HepG2 (cell line): Measurements from ENCODE around the gene HHATL. TPM values are rescaled to one million over a fixed set of nuclear protein-coding genes. Genes with fewer than 3 reads are reported as not detected.

Experiments
- ATAC-seq: fragments of 200-7000 bp; cut with Tn5 transposase; 3 replicates; pipeline ENCODE4 v1.9.1; 2020; ENCODE audit warnings: mild to moderate bottlenecking, moderate library complexity
- BruUV-seq: library from RNA; stranded (reverse); fragments of 400-500 nt; replicated peaks from 2 replicates; lab custom pipeline; 2021; lab: Mats Ljungman, UMichigan
- CTCF ChIA-PET: fragments of 300-600 bp; formaldehyde crosslinking; extraction: SDS; loops from one replicate; lab custom pipeline; 2021; ENCODE audit warnings: low total read pairs, inconsistent platforms, low intra/inter-chr PET ratio; lab: Yijun Ruan, JAX
- POLR2A ChIA-PET: fragments of 350-600 bp; sonication (Branson Sonifier 250); formaldehyde crosslinking; loops from one replicate; lab custom pipeline; 2020; ENCODE audit warnings: antibody characterized with exemption, inconsistent platforms; lab: Yijun Ruan, JAX
- DNase-seq: peaks from one replicate; pipeline ENCODE4 v3.0.0-alpha.2; 2015; ENCODE audit warnings: low spot score
- FAIRE-seq: peaks from 3 replicates; lab custom pipeline; 2011; peaks lifted over from hg19 to GRCh38; lab: Jason Lieb, UNC
- H2AFZ ChIP-seq: one replicate; pipeline ENCODE4 v1.6.1; 2011; ENCODE audit warnings: low read length, inconsistent platforms
- H3K27ac ChIP-seq: fragments of 300-600 bp; 3 replicates; pipeline ENCODE4 v1.8.0; 2011; ENCODE audit warnings: mixed run types, mild to moderate bottlenecking, mixed read lengths, low read length, inconsistent platforms; ENCODE audit not compliant: insufficient read depth; ENCODE audit errors: extremely low read length
- H3K27me3 ChIP-seq, 2 experiments: fragments of 200-600 bp in 1 of 2; 2 replicates in 1 of 2; 3 replicates in 1 of 2; pipeline versions ENCODE4 v1.6.0 to v1.8.0; 2011; ENCODE audit warnings: low read length in 2 of 2, mild to moderate bottlenecking in 2 of 2, moderate library complexity in 2 of 2, inconsistent platforms in 1 of 2; ENCODE audit not compliant: insufficient read depth in 2 of 2, control insufficient read depth in 1 of 2
- H3K36me3 ChIP-seq, 2 experiments: fragments of 200-600 bp in 1 of 2; replicated peaks in 1 of 2; 2 replicates in 1 of 2; 3 replicates in 1 of 2; pipeline versions ENCODE4 v1.5.1 to v1.8.0; 2011; ENCODE audit warnings: low read length in 2 of 2, inconsistent platforms in 1 of 2; ENCODE audit not compliant: insufficient read depth in 2 of 2, control insufficient read depth in 1 of 2
- H3K4me1 ChIP-seq: 2 replicates; pipeline ENCODE4 v1.5.1; 2012; ENCODE audit warnings: low read length, inconsistent platforms; ENCODE audit not compliant: insufficient read depth
- H3K4me2 ChIP-seq: 2 replicates; pipeline ENCODE4 v1.6.0; 2011; ENCODE audit warnings: low read depth, low read length, inconsistent platforms
- H3K4me3 ChIP-seq, 3 experiments: fragments of 200-600 bp in 1 of 3; sonication (generic), shearing (Covaris generic) in 1 of 3; replicated peaks in 1 of 3; 2 replicates each; pipeline ENCODE4 v1.5.1; 2011 to 2016; ENCODE audit warnings: low read length in 3 of 3, inconsistent platforms in 2 of 3, low read depth in 2 of 3, mild to moderate bottlenecking in 2 of 3, control low read depth in 1 of 3, mixed read lengths in 1 of 3; ENCODE audit not compliant: insufficient read depth in 1 of 3
- H3K79me2 ChIP-seq: one replicate; pipeline ENCODE4 v1.6.1; 2011; ENCODE audit warnings: low read length, inconsistent platforms; ENCODE audit not compliant: insufficient read depth
- H3K9ac ChIP-seq: 2 replicates; pipeline ENCODE4 v1.6.0; 2011; ENCODE audit warnings: mild to moderate bottlenecking, low read depth, low read length, inconsistent platforms; ENCODE audit not compliant: insufficient read depth
- H3K9me3 ChIP-seq: 2 replicates; pipeline ENCODE4 v1.5.1; 2012; ENCODE audit warnings: mild to moderate bottlenecking, low read length
- H4K20me1 ChIP-seq: 2 replicates; pipeline ENCODE4 v1.6.0; 2011; ENCODE audit warnings: inconsistent platforms, mild to moderate bottlenecking, low read length, moderate library complexity; ENCODE audit not compliant: insufficient read depth
- MXI1 ChIP-seq: IDR thresholded peaks from 3 replicates; pipeline ENCODE4 v1.6.1; 2012; ENCODE audit warnings: low read depth, low read length, inconsistent platforms, borderline replicate concordance
- ZNF253 ChIP-seq: sonication (generic); formaldehyde crosslinking; IDR thresholded peaks from 2 replicates; pipeline ENCODE4 v1.8.0; 2022; ENCODE audit warnings: mild to moderate bottlenecking, missing genetic modification reagents, borderline replicate concordance
- ZNF343 ChIP-seq: sonication (generic); formaldehyde crosslinking; IDR thresholded peaks from 2 replicates; pipeline ENCODE4 v1.4.0; 2020; ENCODE audit warnings: mild to moderate bottlenecking, missing genetic modification reagents
- WGBS: methylation state at CpG from one replicate; pipeline ENCODE4 v1.1.6; 2017; ENCODE audit warnings: low lambda C conversion rate; 5-methylcytosine and 5-hydroxymethylcytosine counted together
- in situ Hi-C: cut with HindIII; loops from 2 replicates; pipeline ENCODE4 v1.10.0; 2017; ENCODE audit warnings: low pct_unique_long_range_greater_than_20kb; ENCODE audit not compliant: extremely low pct_ligation_motif_present
- intact Hi-C: fragments of 100-400 bp; cut with micrococcal nuclease; formaldehyde crosslinking; loops from one replicate; pipeline ENCODE4 v1.10.0; 2022; ENCODE audit not compliant: unreplicated experiment
- polyA plus RNA-seq, 8 experiments: library from polyadenylated mRNA; depleted of rRNA in 3 of 8; stranded (reverse) in 7 of 8; unstranded in 1 of 8; fragments of >200 nt; fragmentation: Illumina TruSeq in 4 of 8; extraction: Trizol in 4 of 8; gene quantifications; 2 replicates each; pipeline versions ENCODE4 v1.2.1 to v1.2.3, GENCODE V29; 2011 to 2016; ENCODE audit warnings: low read depth in 4 of 8, missing spikeins in 1 of 8, mixed read lengths in 1 of 8; ENCODE audit not compliant: insufficient read depth in 1 of 8
- total RNA-seq, 5 experiments: library from RNA; depleted of rRNA; stranded (reverse); fragments of >200 nt; fragmentation: Illumina TruSeq; extraction: Trizol; gene quantifications; 2 replicates each; pipeline ENCODE4 v1.2.3, GENCODE V29; 2016; ENCODE audit warnings: low read depth in 1 of 5
- TF ChIP-seq, protein P1 (sequence below): IDR thresholded peaks from 2 replicates; pipeline ENCODE4 v1.6.1; 2016
- TF ChIP-seq, protein P2 (sequence below): IDR thresholded peaks from 2 replicates; pipeline ENCODE4 v1.6.1; 2012; ENCODE audit warnings: low read length, improper control_type of control experiment
- TF ChIP-seq, protein P3 (sequence below): sonication (generic); formaldehyde crosslinking; IDR thresholded peaks from 2 replicates; pipeline ENCODE4 v1.5.1; 2020; ENCODE audit warnings: mild to moderate bottlenecking, missing genetic modification reagents, moderate library complexity

HHATL gene
- total and polyA plus RNA-seq, 2 of the 13 experiments (the other 11 are each of a cell fraction or from before 2014, with no cell fraction given): 0.26 TPM; not detected in 1

DNA sequence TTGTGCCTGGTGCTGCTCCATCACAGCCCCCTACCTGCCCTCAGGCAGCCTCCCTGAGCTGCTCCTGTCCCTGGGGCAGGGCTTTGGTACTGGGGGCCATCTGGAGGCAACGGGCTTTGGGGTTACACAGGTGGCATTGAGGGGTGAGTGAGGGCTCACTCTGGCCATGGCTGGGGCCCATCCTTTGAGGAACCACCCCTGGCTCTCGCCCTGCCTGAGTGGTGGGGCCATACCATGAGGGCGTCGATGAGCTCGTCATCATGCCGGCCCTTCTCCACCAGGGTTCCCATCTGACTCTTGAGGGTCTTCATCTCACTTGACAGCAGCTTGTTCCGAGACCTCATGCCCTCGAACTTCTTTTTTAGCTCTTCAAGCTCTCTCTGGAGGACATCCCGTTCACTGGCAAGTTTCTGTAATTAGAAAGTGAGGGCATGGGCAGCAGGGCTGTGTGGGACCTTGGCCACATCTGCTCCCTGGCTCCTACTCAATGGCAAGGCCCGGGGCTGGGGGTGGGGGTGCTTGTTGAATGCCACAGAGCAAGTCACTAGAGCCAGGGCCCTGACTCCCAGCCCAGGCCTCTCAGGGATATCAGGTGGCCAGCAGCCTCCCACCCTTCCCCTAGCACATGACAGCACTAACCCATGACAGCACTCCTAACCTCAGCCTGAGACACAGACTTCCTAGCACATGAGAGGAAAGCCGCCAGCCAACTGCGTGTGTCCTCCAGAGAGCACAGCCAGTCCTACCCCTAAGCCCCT lies 37.0 kb upstream of the HHATL start:
- in situ Hi-C loops: no loop called here
- WGBS: 69% methylated on average over 11 of the region's 12 CpGs
- H3K4me1 ChIP-seq: peaks cover 43% of the 10 kb centered on the region
- TF ChIP-seq ZNF343 (CRISPR knock-in tag) (no peak), ZNF253 (CRISPR knock-in tag) (no peak), MXI1 (no peak)
- TF ChIP-seq, protein P1, sequence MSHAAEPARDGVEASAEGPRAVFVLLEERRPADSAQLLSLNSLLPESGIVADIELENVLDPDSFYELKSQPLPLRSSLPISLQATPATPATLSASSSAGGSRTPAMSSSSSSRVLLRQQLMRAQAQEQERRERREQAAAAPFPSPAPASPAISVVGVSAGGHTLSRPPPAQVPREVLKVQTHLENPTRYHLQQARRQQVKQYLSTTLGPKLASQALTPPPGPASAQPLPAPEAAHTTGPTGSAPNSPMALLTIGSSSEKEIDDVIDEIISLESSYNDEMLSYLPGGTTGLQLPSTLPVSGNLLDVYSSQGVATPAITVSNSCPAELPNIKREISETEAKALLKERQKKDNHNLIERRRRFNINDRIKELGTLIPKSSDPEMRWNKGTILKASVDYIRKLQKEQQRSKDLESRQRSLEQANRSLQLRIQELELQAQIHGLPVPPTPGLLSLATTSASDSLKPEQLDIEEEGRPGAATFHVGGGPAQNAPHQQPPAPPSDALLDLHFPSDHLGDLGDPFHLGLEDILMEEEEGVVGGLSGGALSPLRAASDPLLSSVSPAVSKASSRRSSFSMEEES (CRISPR knock-in tag): peak; percentile 49; the same call in 1 of the 2 replicates
- TF ChIP-seq, protein P2, sequence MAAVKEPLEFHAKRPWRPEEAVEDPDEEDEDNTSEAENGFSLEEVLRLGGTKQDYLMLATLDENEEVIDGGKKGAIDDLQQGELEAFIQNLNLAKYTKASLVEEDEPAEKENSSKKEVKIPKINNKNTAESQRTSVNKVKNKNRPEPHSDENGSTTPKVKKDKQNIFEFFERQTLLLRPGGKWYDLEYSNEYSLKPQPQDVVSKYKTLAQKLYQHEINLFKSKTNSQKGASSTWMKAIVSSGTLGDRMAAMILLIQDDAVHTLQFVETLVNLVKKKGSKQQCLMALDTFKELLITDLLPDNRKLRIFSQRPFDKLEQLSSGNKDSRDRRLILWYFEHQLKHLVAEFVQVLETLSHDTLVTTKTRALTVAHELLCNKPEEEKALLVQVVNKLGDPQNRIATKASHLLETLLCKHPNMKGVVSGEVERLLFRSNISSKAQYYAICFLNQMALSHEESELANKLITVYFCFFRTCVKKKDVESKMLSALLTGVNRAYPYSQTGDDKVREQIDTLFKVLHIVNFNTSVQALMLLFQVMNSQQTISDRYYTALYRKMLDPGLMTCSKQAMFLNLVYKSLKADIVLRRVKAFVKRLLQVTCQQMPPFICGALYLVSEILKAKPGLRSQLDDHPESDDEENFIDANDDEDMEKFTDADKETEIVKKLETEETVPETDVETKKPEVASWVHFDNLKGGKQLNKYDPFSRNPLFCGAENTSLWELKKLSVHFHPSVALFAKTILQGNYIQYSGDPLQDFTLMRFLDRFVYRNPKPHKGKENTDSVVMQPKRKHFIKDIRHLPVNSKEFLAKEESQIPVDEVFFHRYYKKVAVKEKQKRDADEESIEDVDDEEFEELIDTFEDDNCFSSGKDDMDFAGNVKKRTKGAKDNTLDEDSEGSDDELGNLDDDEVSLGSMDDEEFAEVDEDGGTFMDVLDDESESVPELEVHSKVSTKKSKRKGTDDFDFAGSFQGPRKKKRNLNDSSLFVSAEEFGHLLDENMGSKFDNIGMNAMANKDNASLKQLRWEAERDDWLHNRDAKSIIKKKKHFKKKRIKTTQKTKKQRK: no peak
- TF ChIP-seq, protein P3, sequence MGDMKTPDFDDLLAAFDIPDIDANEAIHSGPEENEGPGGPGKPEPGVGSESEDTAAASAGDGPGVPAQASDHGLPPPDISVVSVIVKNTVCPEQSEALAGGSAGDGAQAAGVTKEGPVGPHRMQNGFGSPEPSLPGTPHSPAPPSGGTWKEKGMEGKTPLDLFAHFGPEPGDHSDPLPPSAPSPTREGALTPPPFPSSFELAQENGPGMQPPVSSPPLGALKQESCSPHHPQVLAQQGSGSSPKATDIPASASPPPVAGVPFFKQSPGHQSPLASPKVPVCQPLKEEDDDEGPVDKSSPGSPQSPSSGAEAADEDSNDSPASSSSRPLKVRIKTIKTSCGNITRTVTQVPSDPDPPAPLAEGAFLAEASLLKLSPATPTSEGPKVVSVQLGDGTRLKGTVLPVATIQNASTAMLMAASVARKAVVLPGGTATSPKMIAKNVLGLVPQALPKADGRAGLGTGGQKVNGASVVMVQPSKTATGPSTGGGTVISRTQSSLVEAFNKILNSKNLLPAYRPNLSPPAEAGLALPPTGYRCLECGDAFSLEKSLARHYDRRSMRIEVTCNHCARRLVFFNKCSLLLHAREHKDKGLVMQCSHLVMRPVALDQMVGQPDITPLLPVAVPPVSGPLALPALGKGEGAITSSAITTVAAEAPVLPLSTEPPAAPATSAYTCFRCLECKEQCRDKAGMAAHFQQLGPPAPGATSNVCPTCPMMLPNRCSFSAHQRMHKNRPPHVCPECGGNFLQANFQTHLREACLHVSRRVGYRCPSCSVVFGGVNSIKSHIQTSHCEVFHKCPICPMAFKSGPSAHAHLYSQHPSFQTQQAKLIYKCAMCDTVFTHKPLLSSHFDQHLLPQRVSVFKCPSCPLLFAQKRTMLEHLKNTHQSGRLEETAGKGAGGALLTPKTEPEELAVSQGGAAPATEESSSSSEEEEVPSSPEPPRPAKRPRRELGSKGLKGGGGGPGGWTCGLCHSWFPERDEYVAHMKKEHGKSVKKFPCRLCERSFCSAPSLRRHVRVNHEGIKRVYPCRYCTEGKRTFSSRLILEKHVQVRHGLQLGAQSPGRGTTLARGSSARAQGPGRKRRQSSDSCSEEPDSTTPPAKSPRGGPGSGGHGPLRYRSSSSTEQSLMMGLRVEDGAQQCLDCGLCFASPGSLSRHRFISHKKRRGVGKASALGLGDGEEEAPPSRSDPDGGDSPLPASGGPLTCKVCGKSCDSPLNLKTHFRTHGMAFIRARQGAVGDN: peak; percentile 61
- H3K79me2 ChIP-seq: no peaks in the 10 kb centered on the region
- ChIA-PET POLR2A (interaction anchor here (1.5 kb wide), 1 partner anchor 7 kb away, joined by 4 read pairs; no protein-coding TSS in a partner anchor), CTCF (no interaction called here)
- no peaks in the 10 kb centered on the region for H4K20me1 ChIP-seq
- H2AFZ ChIP-seq: no peak overlapping the region
- no peak overlapping the region for H3K4me3 ChIP-seq
- FAIRE-seq (no peak), ATAC-seq (peak; percentile 69), DNase-seq (peak; percentile 58)
- H3K4me2 ChIP-seq: no peak overlapping the region
- no peak overlapping the region for H3K9ac ChIP-seq
- intact Hi-C loops: no loop called here
- H3K36me3 ChIP-seq: no peaks in the 10 kb centered on the region
- H3K27ac ChIP-seq: no peak overlapping the region
- no TSS peak for BruUV-seq
- H3K9me3 ChIP-seq: no peaks in the 10 kb centered on the region
- H3K27me3 ChIP-seq: no peaks in the 10 kb centered on the region
